COR-L47 (cell line): ENCODE measurements around the gene UBE2A.

Source experiments
- DNase-seq: peaks from one replicate; lab custom pipeline; 2025; lab: John Stamatoyannopoulos, UW

The UBE2A gene

DNA sequence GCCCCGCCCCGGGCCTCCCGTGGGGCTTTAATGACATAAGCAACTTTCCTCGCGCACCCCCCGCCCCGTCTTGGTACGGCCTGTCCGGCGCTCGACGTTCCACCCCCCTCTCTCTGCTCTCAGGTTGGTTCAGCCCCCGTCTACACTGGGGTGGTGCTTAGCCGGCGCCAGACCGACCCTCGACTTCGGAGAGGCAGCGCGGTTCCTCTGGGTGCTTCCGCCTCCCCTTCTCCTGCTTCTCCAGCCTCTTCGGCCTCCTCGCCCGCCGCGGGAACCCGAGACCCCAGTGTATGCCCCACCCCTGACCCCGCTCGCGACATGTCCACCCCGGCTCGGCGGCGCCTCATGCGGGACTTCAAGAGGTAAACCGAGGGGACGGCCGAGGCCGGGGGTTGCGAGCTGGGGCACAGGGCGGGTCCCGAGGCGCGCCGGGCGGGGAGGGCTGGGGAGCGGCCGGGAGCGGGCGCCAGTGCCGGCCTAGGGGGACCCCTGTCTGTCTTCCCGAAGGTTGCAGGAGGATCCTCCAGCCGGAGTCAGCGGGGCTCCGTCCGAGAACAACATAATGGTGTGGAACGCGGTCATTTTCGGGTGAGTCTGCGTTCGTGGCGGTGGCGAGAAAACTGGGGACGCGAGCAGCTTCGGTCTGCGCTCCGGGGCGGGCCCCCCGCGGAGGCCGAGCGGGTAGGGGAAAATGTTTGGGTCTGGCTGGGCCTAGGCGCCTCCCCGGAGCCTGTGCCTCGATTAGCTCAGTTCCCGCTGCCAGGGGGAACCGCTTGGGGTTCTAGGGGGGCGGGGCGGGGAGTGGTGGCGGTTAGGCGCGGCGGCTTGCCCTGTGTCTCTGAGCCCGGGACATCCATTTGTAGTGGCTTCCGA is at the start of gene UBE2A:
UBE2A (plus strand) TSS at position 170 of the 873 bp plus-strand sequence; CDS start at position 319, 149 bp downstream.
- DNase-seq: peak; percentile 82

DNA sequence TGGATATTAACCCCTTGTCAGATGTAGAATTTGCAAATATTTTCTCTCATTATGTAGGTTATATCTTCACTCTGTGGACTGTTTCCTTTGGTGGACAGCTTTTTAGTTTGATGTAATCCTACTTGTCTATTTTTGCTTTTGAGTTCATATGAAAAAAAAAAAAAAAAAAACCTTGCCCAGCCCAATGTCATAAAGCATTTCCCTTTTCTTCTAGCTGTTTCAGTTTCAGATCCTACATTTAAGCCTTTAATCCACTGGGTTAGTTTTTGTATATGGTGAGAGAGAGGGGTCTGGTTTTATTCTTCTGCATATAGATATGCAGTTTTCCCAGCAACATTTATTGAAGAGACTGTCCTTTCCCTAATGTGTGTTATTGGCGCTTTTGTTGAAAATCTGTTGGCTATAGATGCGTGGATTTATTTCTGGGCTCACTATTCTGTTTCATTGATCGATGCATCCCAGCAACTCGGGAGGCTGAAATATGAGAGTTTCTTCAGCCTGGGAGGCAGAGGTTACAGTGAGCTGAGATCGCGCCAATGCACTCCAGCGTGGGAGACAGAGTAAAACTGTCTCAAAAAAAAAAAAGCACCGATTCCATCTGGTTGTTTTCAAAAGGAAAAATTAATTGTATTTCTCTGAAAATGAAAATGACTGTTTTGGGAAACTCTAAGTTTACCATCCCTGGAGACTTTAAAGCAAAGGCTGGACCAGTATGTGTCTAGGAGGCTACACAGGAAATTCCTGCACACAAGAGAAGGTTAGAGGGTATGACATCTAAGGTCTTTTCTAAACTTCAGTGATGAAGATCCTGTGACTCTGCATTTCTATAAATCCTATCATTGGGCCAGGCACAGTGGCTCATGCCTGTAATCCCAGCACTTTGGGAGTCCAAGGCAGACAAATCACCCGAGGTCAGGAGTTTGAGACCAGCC is 44.8 kb upstream of the UBE2A start:
- DNase-seq: no peak

GRCh38 chrX:119537487-119537886 is 36.9 kb upstream of the UBE2A start:
- no peak for DNase-seq

DNA sequence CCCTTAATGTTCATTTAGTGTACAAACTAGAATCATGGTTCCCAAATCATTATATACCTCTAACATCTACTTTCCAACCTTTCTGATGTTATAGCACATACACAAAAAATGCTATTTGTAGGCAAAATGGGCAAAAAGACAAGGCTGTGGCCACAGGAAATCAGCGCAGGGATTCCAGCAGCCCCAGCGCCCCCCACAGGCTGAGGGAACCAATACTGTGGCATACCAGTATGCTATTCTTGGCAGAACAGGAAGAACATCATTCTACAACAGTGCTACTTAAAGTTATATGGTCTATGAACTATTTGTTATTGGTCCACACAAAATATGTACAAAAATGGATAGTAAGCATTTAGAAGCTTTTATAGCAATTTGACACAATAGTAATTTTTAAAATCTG is 34.5 kb upstream of the UBE2A start:
- DNase-seq: no peak

DNA sequence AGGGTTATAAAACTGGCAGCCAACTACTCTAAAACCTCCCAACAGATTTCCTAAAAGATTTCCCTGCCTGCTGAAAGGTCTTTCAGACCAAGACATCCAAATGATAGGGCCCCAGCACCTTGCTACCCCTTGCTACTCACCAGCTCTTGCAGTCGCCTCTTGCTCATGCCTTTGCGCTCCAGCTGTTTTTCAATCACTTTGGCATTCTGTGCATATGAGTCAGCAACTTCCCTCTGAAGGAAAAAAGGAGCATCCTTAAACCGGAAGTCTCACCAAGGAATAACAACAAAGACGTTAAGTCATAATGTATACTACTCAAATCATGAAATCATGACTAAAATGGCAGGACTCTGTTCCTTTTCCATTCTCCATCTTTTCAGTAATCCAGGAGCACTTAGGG is 33.2 kb upstream of the UBE2A start:
- no peak for DNase-seq

DNA sequence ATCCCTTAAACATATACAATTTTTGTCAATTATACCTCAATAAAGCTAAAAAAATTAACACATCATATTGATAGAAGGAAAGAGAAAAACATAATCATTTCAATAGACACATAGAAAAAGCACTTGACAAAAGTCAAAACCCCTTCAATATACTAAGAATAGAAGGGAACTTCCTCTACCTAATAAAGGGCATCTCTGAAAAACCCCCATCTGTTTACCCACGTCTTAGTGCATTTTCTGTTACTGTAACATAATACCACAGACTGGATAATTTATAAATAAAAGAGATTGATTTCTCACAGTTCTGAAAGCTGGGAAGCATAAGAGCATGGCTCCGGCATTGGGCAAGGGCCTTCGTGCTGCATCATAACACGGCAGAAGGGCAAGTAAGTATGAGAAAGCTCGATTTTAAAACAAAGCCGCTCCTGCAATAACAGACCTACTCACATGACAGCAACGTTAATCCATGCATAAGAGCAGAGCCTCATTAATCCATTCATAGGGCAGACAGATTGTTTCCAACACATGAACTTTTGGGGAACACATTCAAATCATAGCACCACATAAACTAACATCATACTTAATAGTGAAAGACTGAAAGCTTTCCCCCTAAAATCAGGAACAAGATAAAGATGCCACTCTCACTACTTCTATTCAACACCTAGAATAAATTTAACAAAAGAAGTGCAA is 24.9 kb upstream of the UBE2A start:
- DNase-seq: no peak

DNA sequence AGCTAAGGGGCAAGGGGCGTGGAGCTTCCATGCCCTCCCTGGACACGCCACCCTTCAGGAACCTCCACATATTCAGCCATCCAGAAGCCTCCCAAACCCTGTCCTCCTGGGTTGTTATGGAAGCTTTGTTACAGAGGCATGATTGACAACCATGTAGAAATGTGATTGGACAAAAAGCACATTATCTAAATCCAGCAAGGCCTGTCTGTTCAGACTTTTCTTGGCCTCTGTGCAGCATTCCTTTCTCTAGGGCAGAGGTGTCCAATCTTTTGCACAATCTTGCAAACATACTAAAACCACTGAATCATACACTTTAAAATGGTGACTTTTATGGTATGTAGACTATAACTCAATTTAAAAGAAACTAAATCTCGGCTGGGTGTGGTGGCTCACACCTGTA is 21.9 kb upstream of the UBE2A start:
- no peak for DNase-seq

DNA sequence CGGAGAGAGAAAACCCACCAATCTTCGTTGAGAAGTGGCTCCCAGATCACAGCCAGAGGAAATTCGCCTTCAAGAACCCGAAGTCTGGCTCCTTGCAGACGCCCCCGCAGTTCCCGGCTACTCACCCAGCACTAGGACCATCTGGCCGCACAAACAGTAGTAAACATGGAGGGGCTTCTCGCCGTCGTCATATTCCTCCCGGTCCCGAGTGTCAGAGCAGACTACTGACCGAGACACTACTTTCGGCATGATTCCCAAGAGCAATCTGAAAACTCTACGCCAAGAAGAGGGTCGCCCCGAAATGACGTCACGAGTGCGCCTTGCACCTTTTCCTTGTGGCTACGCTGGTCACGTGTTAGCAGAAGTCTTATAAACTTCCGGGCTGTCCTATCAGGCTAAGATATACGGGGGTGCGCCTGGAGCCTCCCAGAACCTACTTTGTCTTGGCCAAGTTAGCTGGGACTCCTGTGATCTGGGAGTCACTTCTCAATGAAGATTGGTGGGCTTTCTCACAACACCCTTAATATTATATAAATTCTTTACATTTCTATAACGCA is 9.2 kb upstream of the UBE2A start, which contains the start of gene STEEP1:
STEEP1 (minus strand) TSS at position 303 of the 557 bp plus-strand sequence; CDS start at position 249, 54 bp downstream.
- DNase-seq: peak; percentile 81

- DNase-seq: no peak
Observed at GRCh38 chrX:119570351-119570835, 4.0 kb upstream of the UBE2A start.

DNA sequence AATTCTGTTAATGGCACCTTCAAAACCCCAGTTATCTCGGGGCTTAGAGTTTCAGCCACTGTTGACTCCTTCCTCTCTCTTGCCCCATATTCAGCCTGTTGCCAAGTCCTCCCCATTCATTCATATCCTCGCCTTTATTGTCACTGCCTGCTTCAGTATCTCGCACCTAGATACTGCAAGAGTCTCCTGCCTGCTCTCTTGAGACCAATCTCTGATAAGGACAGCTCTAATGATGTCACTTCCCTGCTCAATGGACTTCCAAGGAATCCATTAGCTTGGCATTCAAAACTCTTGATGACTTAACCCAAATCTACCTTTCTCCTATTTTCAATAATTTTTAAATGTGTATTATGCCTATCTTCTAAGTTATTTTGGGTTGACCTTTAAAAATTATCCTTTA is 1.1 kb upstream of the UBE2A start:
- no peak for DNase-seq

- no peak for DNase-seq
Observed at GRCh38 chrX:119573840-119574393, 446 bp upstream of the UBE2A start.

DNA sequence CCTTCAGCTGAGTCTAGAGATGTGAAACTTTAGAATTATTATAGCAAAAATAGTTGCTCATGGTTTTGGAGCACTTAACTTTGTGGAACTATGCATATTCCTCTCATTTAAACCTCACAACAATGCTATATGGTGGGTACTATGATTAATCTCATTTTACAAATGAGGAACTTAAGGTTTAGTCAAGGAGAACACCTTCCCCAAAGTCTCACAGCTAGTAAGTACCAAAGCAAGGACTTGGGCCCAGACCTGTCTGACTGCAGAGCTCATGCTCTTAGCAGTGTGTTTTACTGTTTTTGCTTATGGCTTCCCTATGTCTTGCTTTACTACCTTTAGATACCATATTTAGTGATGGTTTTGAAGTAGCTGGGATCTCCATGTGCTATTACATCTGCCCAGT is 5.1 kb downstream of the UBE2A start:
- no peak for DNase-seq

- DNase-seq: no peak
Observed at GRCh38 chrX:119583431-119584059, 9.2 kb downstream of the UBE2A start.

DNA sequence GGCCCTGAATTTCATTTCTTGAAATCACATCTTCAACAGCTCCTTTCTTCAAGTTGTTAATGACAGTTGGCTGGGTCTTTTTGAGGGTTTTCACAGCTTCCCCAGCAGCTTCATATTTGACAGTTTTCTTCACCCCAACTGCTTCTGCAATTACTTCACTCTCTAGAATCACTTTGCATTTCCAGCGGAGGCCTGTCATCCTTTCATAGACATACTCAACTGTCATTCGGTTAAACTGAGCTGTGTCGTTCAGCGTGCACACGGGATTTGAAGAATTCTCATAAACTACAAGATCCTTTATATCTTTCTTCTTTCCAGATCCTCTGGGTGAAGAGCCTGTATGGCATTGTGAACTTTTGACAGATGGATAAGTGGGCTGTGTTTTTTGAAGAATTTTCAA is 15.4 kb downstream of the UBE2A start:
- DNase-seq: no peak

- no peak for DNase-seq
Observed at GRCh38 chrX:119602701-119603255, 28.4 kb downstream of the UBE2A start.

DNA sequence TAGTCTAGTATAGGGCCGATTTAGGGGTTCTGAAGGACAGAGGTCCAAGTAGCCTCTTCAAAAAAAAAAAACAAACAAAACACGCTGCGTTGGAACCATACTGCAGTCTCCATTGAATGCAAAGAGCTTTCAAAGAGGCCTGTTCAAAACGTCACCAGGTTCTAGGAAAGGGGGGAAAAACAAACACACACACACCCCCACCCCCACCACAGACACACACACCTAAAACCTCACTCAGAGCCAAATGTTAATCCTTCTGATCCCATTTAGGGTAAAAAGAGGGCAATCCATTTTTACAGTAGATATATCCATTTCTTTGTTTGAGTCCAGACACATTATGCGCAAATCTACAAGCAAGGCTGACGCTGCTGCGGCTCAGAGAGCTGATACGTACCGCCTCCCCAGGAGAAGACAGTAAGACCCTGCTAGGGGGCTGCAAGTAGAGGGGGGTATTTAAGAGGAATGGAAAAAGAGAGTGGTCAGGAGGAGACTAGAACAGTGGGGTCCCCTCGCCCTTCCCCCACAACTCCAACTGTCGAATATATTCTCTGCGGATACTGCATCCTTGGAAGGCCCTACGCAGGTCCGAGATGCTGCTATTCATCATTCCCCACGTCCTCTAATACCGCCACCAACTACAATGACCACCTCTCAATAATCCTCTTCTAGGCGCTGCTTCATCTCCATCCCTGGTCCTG is 30.6 kb downstream of the UBE2A start:
- no peak for DNase-seq

GRCh38 chrX:119605464-119606279 is 31.3 kb downstream of the UBE2A start:
- DNase-seq: peak; percentile 25

DNA sequence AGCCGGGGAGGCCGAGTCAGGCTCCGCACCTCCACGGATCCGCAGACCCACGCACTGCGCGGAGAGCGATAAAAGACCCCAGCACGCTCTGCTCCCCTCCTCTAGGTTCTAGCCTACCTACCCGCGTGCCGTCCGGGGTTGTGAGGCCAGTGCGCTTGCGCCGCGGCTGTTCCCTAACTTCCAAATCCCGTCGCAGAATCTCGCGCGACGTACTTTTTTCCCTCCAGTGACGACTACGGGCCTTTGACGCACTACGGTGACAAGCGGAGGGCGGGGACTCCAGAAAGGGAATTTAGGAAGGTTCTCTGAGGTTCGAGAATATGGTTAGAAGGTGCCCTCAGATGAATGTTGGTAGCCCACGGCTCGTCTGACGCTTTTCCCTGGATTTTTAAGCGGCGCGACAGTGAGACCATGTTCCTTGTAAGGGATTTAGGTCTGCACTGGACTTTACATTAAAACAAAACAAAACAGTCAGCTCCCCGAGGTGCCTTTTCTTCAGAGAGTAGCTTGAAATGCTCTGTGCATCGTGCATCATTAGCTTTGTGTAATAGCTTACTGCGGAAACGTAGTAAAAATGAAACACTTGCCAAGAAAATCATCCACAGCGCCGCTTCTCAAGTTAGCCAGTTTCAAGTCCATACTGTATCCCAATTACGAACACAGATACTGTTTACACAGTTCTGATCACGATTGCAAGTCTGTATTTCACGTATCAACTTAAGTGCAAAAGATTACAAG is 32.1 kb downstream of the UBE2A start, which contains the start of gene NKRF:
NKRF (minus strand) TSS at position 145 of the 738 bp plus-strand sequence.
- DNase-seq: peak; percentile 87
